ENCODE results near the gene CSNK1A1L.

GRCh38 chr13:37131092-37131491, 25.6 kb upstream of the CSNK1A1L start:
- TF ChIP-seq CTCF (IDR thresholded peaks at IDR 0.05) (no peak), EZH2 (IDR thresholded peaks at IDR 0.05; ENCODE audit: borderline replicate concordance, insufficient read depth, low read depth, low read length, poor library complexity, severe bottlenecking) (no peak)

All from B cell (primary cell).